GM20431 (cell line): ENCODE results near the gene CEACAM1.
"Not testable (repeated sequence)": the region's sequence is repeated elsewhere in the genome, so short reads cannot be mapped to it uniquely, and the experiment has no call there.

Experiments
- in situ Hi-C: fragments of 300-500 bp; cut with MseI, MboI; formaldehyde crosslinking; loops from one replicate; pipeline ENCODE4 v1.15.0; 2020; ENCODE audit warnings: low sequenced_read_pairs; ENCODE audit not compliant: unreplicated experiment

Gene CEACAM1

GRCh38 chr19:42515241-42515832 is 12.9 kb downstream of the CEACAM1 start:
- in situ Hi-C loops, result no loop called here

DNA sequence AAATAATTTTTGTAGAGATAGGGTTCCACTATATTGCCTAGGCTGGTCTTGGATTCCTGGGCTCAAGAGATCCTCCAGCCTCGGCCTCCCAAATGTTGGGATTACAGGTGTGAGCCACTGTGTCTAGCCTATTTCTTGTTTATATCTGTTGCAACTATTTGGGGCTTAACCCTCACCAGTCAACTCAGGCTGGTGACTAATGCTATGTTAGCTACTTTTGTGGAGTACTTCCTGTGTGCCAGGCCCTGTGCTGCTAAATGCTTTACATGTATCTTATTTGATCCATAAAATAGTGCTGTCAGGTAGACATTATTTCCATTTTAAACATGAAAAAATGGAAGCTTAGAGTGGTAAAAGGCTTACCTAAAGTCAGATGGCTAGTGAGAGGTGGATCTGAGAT is 13.8 kb downstream of the CEACAM1 start:
- in situ Hi-C loops, result no loop called here

DNA sequence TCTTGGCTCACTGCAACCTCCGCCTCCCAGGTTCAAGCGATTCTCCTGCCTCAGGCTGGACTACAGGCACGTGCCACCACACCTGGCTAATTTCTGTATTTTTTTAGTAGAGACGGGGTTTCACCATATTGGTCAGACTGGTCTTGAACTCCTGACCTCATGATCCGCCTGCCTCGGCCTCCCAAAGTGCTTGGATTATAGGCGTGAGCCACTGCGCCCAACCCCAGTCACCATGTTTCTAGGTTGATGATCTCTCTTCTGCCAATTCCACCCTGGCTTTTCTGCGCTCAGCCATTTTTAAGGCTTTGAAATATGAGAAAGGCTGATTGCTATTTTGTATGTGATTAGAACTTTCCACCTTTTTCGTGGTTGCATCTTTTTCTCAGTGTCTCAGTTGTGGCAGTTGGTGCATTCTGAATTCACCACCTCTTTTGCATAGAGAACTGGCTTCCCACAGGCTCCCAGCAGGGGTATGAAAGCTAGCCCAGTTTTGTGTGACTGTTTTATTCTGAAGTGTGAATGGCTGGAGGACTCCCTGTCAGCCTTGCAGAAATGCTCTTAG is 15.5 kb downstream of the CEACAM1 start:
- in situ Hi-C loops, result no loop called here

DNA sequence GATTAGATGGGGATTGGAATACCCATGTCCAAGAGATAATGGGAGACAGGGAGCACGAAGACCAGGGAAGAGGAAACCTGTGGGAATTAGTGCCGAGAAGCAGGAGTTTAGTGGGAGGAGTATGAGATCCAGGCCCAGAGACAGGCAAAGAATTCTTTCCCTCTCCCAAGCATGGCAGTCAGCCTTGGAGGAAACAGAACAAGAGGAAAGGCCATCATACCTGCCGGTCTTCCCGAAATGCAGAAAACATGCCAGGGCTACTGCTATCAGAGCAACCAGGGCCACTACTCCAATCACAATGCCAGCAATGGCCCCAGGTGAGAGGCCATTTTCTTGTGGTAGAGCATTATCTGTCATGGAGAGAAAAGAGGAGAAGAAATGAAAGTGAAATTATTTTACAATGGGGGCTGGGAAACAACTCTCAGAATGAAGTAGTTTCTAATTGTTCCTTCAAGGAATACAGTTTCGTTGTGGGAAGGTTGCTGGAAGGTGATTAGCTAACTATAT is 16.1 kb downstream of the CEACAM1 start:
- in situ Hi-C loops, result no loop called here

- in situ Hi-C loops, result no loop called here
Measured at GRCh38 chr19:42511340-42511739, 16.9 kb downstream of the CEACAM1 start.

DNA sequence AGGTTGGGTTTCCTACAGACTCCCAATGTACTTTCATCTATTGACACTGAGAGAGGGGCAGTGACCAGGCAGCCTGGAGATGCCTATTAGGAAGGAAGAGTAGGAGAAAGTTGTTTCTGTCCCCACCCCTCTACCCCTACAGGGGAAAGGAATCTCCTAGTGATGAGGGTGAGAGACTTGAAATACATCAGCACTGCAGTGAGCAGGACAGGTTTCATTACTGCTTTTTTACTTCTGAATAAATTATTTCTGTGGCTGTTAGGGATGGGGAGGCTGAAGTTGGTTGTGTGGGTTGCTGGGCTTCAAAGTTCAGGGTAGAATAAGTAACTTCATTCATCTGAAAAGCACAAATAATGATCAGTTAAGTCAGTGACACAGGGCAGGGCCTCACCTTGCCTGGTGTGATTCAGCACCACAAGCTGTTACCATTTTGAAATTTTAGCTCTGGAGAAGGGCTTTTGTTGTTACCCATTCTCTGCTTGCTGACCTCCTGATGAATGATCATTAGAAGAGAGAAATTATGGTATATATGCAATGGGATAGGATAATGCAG is 19.3 kb downstream of the CEACAM1 start:
- in situ Hi-C loops, result no loop called here

GRCh38 chr19:42505066-42505465 is 23.2 kb downstream of the CEACAM1 start:
- in situ Hi-C loops, result no loop called here

GRCh38 chr19:42501733-42502132 is 26.5 kb downstream of the CEACAM1 start:
- in situ Hi-C loops, result no loop called here

- in situ Hi-C loops, result not testable (repeated sequence)
Measured at GRCh38 chr19:42501243-42501642, 27.0 kb downstream of the CEACAM1 start.

GRCh38 chr19:42498169-42498757 is 30.0 kb downstream of the CEACAM1 start:
- in situ Hi-C loops, result no loop called here

GRCh38 chr19:42497492-42498168 is 30.7 kb downstream of the CEACAM1 start:
- in situ Hi-C loops, result no loop called here

DNA sequence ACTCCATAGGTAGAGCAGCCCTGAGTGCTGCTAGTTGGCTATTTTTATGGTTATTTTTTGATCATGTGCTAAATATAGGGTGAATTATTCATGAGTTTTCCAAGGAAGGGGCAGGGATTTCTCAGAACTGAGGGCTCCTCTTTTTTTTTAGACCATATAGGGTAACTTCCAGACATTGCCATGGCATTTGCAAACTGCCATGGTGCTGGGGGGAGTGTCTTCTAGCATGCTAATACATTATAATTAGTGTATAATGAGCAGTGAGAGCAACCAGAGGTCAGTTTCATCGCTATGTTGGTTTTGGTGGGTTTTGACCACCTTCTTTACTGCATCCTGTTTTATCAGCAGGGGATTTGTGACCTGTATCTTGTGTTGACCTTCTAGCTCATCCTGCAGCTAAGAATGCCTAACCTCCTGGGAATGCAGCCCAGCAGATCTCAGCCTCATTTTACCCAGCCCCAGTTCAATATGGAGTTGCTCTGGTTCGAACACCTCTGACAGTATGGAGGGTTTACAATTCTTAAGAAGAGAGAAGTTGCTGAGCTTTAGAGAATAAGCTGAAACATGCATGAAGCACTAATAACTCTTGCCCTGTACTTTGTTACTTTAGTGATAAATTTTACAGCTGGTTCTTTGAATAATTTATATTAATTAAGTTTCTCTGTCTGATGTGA is 31.7 kb downstream of the CEACAM1 start:
- in situ Hi-C loops, result no loop called here

- in situ Hi-C loops, result no loop called here
Measured at GRCh38 chr19:42495663-42496062, 32.6 kb downstream of the CEACAM1 start.

- in situ Hi-C loops, result no loop called here
Measured at GRCh38 chr19:42494321-42494720, 34.0 kb downstream of the CEACAM1 start.

GRCh38 chr19:42488783-42489521 is 39.3 kb downstream of the CEACAM1 start:
- in situ Hi-C loops, result no loop called here

DNA sequence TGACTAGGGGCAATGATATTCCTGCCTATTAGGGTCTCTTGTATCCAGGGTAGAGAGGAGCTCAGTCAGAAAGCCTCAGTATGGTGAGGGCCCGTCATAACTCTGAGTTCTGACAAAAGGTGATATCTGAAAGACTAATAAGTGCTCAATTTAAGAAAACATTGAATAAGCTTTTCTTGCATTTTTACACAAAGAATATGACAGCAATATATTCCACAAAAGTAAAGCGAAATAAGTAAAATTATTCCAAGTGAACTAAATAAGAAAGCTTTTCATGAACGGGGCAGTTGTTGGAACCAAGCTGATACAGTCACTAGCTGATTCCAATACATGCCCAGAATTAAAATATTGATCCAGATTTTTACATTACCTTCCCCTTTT is 40.5 kb downstream of the CEACAM1 start:
- in situ Hi-C loops, result no loop called here

- in situ Hi-C loops, result no loop called here
Measured at GRCh38 chr19:42487032-42487797, 41.1 kb downstream of the CEACAM1 start.

DNA sequence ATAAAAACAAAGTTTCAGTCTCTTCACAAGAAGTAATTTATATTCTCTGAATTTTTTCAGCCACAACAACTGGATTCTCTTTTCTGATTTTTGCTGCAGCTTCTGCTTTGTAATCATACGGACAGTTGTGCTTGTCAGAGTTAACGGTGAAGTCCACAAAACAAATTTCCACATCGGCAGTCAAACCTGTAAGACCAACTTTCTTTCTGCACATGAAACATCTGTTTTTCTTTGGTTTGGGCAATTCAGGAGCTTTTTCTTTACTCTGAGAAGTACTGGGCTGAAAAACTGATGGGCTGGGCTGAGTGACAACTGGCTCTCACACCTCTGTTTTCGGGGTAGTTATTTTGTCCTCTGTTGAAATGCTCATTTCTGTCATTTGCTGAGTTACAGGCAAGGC is 43.2 kb downstream of the CEACAM1 start:
- in situ Hi-C loops, result not testable (repeated sequence)
